Body of pancreas (tissue), 4 donors: ENCODE results near the gene HNRNPAB. TPM values are rescaled to one million over a fixed set of nuclear protein-coding genes. Genes with fewer than 3 reads are reported as not detected.

Experiments used
- ATAC-seq: fragments of 150-250 bp; one replicate; pipeline ENCODE4 v1.9.1; 2016
- DNase-seq, 4 donors: peaks; one replicate each; pipeline ENCODE4 v3.0.0-alpha.2; 2019
- H3K27ac ChIP-seq, 4 donors: fragments of 200-600 bp; sonication (generic); 1 replicate in 3 of 4; 2 replicates in 1 of 4; pipeline versions ENCODE4 v1.5.1 to v1.6.1; 2016 to 2019; ENCODE audit warnings: mild to moderate bottlenecking in 1 of 4, mixed read lengths in 1 of 4, moderate library complexity in 1 of 4
- H3K27me3 ChIP-seq, 2 donors: fragments of 200-600 bp; sonication (generic); one replicate each; pipeline ENCODE4 v1.6.0; 2016; ENCODE audit warnings: mild to moderate bottlenecking in 1 of 2
- H3K36me3 ChIP-seq, 2 donors: fragments of 200-600 bp; sonication (generic); replicated peaks in 1 of 2; 2 replicates each; pipeline ENCODE4 v1.5.1; 2016; ENCODE audit warnings: low read depth in 2 of 2; ENCODE audit not compliant: insufficient read depth in 1 of 2
- H3K4me1 ChIP-seq: fragments of 200-600 bp; sonication (generic); one replicate; pipeline ENCODE4 v1.6.0; 2016
- H3K4me3 ChIP-seq, 2 donors: fragments of 200-600 bp; sonication (generic); 1 replicate in 1 of 2; 2 replicates in 1 of 2; pipeline ENCODE4 v1.5.1; 2016 to 2019
- H3K9me3 ChIP-seq, 3 donors: fragments of 200-600 bp; sonication (generic); 1 replicate in 2 of 3; 2 replicates in 1 of 3; pipeline ENCODE4 v1.5.1; 2016
- CTCF ChIP-seq, 7 experiments: fragments of 450-650 bp in 4 of 7; fragments of 200-600 bp in 3 of 7; sonication (generic) in 3 of 7; IDR thresholded peaks; one replicate each; pipeline ENCODE4 v1.5.1; 2016 to 2019; ENCODE audit warnings: antibody characterized with exemption in 7 of 7
- POLR2A ChIP-seq, 3 donors: fragments of 450-650 bp; IDR thresholded peaks; one replicate each; pipeline ENCODE4 v1.6.1; 2016; ENCODE audit warnings: antibody characterized with exemption in 3 of 3, mild to moderate bottlenecking in 2 of 3
- WGBS, 2 donors: methylation state at CpG; one replicate each; pipeline ENCODE4 v1.1.5; 2017; 5-methylcytosine and 5-hydroxymethylcytosine counted together
- intact Hi-C: fragments of 100-400 bp; cut with DNase I; formaldehyde crosslinking; loops from one replicate; pipeline ENCODE4 v1.15.1; 2023
- total RNA-seq, 2 donors: library from RNA; depleted of rRNA; stranded (reverse); fragments of >200 nt; gene quantifications; one replicate each; pipeline ENCODE4 v1.1.0, GENCODE V29; 2016

The HNRNPAB gene
- total RNA-seq, 2 donors from 2014 or later, result 42.0 to 73.8 TPM

GRCh38 chr5:178187014-178187413 lies 17.3 kb upstream of the HNRNPAB start, which contains the start of gene GMCL2:
Gene GMCL2 (minus strand): TSS chr5:178187371. CDS start chr5:178187299, 72 bp downstream.
- intact Hi-C loops, result no loop called here

GRCh38 chr5:178189433-178189832 lies 14.9 kb upstream of the HNRNPAB start:
- no peaks in the 10 kb centered on the region for H3K4me1 ChIP-seq
- DNase-seq (no peak), ATAC-seq (no peak)
- H3K27me3 ChIP-seq, result peaks cover 0 to 4% of the 10 kb centered on the region in 2 donors
- intact Hi-C loops, result no loop called here
- no peaks in the 10 kb centered on the region for H3K36me3 ChIP-seq
- H3K4me3 ChIP-seq, result no peak overlapping the region
- no peak for TF ChIP-seq POLR2A (IDR thresholded peaks at IDR 0.05)
- no peak for TF ChIP-seq CTCF (IDR thresholded peaks at IDR 0.05)
- H3K9me3 ChIP-seq, result no peaks in the 10 kb centered on the region
- H3K27ac ChIP-seq, result no peak overlapping the region
- 38 to 41% methylated on average over 2 of the region's 2 CpGs for WGBS, 2 donors

More at GRCh38 chr5:178187014-178187413, 17.3 kb upstream of the HNRNPAB start, which contains the start of gene GMCL2:
- no peak within 1 kb of the TSS for H3K4me3 ChIP-seq
- no peaks in the 10 kb centered on the region for H3K36me3 ChIP-seq
- 64 to 86% methylated on average over 21 to 23 of the region's 27 CpGs for WGBS, 2 donors
- no peak for ATAC-seq
- TF ChIP-seq CTCF (IDR thresholded peaks at IDR 0.05) (no peak), POLR2A (IDR thresholded peaks at IDR 0.05) (no peak)
- no peak within 1 kb of the TSS for H3K27ac ChIP-seq
- no peaks in the 10 kb centered on the region for H3K9me3 ChIP-seq
- H3K4me1 ChIP-seq, result no peaks in the 10 kb centered on the region
- no peak for DNase-seq
- H3K27me3 ChIP-seq, result peaks cover 0 to 2% of the 10 kb centered on the region in 2 donors

GRCh38 chr5:178191661-178192060 lies 12.7 kb upstream of the HNRNPAB start:
- 73% methylated on average over 4 of the region's 4 CpGs for WGBS, 2 donors
- H3K27ac ChIP-seq, result no peak overlapping the region
- H3K9me3 ChIP-seq, result no peaks in the 10 kb centered on the region
- intact Hi-C loops, result no loop called here
- H3K4me3 ChIP-seq, result no peak overlapping the region
- H3K36me3 ChIP-seq, result no peaks in the 10 kb centered on the region
- TF ChIP-seq CTCF (IDR thresholded peaks at IDR 0.05) (no peak), POLR2A (IDR thresholded peaks at IDR 0.05) (no peak)
- ATAC-seq (no peak), DNase-seq (no peak)
- peaks cover 0 to 4% of the 10 kb centered on the region in 2 donors for H3K27me3 ChIP-seq
- no peaks in the 10 kb centered on the region for H3K4me1 ChIP-seq

GRCh38 chr5:178192244-178192643 lies 12.1 kb upstream of the HNRNPAB start:
- WGBS, 2 donors, result 29 to 37% methylated on average over 2 of the region's 2 CpGs
- TF ChIP-seq POLR2A (IDR thresholded peaks at IDR 0.05), result no peak
- no peak for TF ChIP-seq CTCF (IDR thresholded peaks at IDR 0.05)
- no peaks in the 10 kb centered on the region for H3K36me3 ChIP-seq
- H3K4me1 ChIP-seq, result no peaks in the 10 kb centered on the region
- H3K27ac ChIP-seq, result no peak overlapping the region
- H3K27me3 ChIP-seq, result peaks cover 0 to 4% of the 10 kb centered on the region in 2 donors
- H3K4me3 ChIP-seq, result no peak overlapping the region
- intact Hi-C loops, result no loop called here
- no peak for ATAC-seq
- DNase-seq, result no peak
- no peaks in the 10 kb centered on the region for H3K9me3 ChIP-seq

GRCh38 chr5:178192787-178193186 lies 11.5 kb upstream of the HNRNPAB start:
- ATAC-seq (no peak), DNase-seq (no peak)
- 66 to 75% methylated on average over 7 of the region's 7 CpGs for WGBS, 2 donors
- no peak overlapping the region for H3K27ac ChIP-seq
- intact Hi-C loops, result no loop called here
- no peak overlapping the region for H3K4me3 ChIP-seq
- H3K9me3 ChIP-seq, result no peaks in the 10 kb centered on the region
- no peaks in the 10 kb centered on the region for H3K36me3 ChIP-seq
- no peaks in the 10 kb centered on the region for H3K4me1 ChIP-seq
- no peak for TF ChIP-seq CTCF (IDR thresholded peaks at IDR 0.05)
- TF ChIP-seq POLR2A (IDR thresholded peaks at IDR 0.05), result no peak
- H3K27me3 ChIP-seq, result peaks cover 0 to 4% of the 10 kb centered on the region in 2 donors
